GM12873 (cell line): ENCODE measurements around the gene STUM.

Experiments
- TF ChIP-seq, protein P1 (sequence below): IDR thresholded peaks from 2 replicates; pipeline ENCODE4 v1.5.1; 2012; ENCODE audit warnings: low read depth, mild to moderate bottlenecking, moderate library complexity, low read length, control low read depth; ENCODE audit not compliant: insufficient read depth; ENCODE audit errors: missing control alignments

The STUM gene

DNA sequence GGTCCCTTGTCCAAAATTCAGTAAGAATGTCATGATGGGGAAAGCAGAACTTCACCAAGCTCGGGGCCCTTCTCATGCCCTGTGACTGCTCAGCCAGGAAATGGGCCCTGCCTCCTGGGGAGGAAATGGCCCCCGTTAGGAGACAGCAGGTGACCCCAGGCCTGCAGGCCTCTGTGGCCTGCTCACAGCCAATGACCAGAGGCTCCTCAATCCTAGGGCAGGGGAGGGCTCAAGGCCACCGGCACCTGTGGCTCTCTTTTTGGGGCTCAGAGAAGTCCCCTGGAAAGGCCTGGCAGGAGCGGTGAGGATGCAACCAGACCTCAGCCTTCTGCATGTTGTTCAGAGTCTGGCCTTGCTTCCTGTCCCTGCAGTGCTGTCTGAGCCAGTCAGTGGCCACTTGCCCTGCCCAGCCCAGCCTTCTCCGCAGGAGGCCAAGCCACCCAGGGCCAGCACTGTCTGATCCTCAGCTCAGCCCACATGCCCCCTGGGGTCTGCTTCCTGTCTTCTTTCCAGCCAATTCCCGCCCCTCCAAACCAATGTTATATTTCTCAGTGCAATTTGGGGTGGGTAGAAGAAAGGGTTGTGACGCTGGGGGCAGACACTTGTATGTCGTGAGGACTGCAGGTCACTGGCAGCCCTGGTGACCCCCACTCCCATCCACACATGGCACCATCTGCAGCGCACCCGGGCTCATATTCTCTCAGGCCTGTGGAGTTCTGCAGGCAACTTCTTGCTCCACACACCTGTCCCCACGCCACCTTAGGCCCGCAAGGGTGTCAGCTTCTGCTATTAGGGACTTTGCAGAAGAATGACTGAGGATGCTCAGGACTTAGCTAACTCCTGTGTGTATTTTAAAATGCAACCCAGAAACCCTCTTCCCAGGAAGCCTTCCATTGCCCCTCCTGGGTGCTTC, 106.9 kb downstream of the STUM start:
- TF ChIP-seq, protein P1, sequence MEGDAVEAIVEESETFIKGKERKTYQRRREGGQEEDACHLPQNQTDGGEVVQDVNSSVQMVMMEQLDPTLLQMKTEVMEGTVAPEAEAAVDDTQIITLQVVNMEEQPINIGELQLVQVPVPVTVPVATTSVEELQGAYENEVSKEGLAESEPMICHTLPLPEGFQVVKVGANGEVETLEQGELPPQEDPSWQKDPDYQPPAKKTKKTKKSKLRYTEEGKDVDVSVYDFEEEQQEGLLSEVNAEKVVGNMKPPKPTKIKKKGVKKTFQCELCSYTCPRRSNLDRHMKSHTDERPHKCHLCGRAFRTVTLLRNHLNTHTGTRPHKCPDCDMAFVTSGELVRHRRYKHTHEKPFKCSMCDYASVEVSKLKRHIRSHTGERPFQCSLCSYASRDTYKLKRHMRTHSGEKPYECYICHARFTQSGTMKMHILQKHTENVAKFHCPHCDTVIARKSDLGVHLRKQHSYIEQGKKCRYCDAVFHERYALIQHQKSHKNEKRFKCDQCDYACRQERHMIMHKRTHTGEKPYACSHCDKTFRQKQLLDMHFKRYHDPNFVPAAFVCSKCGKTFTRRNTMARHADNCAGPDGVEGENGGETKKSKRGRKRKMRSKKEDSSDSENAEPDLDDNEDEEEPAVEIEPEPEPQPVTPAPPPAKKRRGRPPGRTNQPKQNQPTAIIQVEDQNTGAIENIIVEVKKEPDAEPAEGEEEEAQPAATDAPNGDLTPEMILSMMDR, result no peak

DNA sequence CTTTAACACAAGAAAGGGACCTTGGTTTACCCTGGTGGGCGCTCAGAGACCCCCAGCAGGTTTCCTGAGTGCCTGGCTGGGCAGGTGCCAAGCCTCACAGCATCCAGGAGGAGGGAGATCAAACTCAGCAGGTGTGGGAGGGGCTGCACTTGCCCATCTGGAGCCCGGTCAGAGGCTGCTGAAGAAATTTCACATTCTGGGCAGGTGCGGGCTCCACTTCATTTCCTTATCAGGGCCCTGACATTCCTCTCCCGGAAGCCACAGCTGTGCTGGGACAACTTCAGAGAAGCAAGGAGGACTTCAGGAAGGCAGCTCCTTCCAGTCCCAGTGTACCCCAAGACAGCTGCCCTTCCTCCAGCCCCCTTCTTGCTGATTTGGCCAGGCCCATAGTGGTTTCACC, 107.6 kb downstream of the STUM start:
- TF ChIP-seq, protein P1, result no peak

DNA sequence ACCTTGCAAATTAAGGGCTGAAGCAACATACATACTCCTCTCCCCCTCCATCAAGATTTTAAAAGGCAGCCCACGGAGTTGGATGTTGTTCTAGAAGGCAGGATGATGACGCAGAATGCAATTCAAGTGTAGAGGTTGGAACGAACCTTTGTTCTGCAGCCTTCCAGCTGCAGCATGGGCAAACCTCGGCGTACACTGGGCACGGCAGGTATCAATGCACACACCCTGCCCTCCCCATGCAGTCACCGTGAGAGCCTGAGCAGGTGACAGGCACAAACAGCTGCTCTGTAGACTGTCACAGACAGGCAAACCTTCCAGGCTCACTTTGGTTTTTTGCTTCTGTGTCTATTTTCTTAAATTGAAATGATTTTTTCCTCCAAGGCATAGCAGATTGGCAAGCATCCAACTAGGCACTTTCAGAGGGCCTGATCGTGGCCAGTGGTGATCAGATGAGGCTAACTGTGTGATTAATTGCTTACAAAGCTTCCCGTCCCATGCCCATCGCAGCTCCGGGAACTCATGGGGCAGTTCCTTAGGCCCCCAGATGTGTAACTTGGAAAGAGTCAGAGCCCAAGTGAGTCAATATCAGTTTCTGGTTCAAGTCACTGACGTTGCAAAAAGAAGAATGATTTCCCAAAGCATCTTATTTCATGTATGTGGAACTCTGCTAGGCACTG, 108.2 kb downstream of the STUM start:
- TF ChIP-seq, protein P1, result no peak

DNA sequence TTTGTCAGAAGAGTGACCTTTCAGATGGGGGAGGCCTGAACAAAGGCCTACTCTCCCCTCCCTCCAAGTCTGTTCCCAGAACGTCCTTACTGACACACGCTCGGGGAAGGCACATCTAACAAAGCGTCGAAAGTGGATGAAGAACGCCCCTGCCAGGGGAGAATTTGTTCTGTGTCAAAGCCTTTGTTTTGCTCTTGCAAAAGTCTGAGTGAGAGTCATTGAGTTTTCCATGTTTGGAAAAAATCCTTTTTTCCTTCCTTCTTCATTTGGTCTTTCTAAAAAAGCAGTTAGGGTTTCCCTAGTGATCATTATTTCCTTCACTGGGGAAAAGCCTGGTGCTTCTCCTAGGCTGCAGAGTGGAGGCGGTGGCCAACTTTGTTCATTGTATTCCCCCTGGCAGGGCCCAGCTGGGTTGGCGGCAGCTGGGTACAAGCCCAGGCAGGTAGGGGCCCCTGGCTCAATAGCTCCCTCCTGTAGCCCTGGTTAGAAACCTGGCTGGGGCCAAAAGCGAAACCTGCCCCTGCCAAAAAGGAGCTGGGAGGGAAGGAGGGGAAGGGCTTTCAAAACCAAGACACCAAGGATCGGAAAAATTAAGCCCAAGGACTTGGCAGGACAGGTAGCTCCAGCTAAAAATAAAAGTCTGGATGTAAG, 109.5 kb downstream of the STUM start:
- TF ChIP-seq, protein P1, result no peak

DNA sequence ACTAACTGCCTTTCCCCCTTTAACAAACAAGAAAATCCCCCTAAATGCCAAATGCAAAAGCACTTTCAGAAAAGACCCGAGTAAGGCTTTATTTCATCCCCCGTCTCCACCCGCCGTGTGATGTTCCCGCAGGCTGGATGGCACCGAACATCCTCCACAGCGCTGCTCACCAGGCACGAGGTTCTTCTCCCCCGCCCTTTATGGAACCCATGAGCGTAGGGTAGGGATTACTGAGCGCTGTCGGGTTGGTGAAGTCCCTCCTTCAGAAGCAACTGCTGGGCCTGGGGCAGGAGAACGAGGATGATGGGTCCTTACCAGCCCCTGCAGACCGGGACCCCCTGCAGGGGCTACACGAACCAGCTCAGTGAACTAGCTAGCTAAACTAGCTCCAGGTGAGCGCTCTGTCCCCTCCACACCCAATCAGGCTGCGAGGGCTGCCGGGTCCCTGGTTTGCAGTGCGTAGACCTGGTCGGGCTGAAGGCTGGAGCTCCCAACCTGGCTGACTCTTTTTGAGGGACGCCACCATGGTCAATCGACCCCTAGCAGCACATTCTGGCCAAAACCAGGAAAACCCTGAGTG, 110.1 kb downstream of the STUM start:
- TF ChIP-seq, protein P1, result no peak
